Neural cell (in vitro differentiated cells): Measurements from ENCODE around the gene C14orf39. TPM values are rescaled to one million over a fixed set of nuclear protein-coding genes. Genes with fewer than 3 reads are reported as not detected.

Experiments used
- H2AFZ ChIP-seq: fragments of 200-600, 300-800 bp; sonication (generic), shearing (Covaris generic); 2 replicates; pipeline ENCODE4 v1.6.0; 2014; ENCODE audit warnings: low read depth, mild to moderate bottlenecking, antibody characterized with exemption, low read length, moderate library complexity
- H3F3A ChIP-seq: fragments of 200-600 bp; shearing (Covaris generic); 2 replicates; pipeline ENCODE4 v1.6.1; 2016; ENCODE audit warnings: mild to moderate bottlenecking, moderate library complexity, mixed read lengths, antibody characterized with exemption, low read length; ENCODE audit not compliant: insufficient read depth, poor library complexity, severe bottlenecking
- H3K27ac ChIP-seq: fragments of 200-600, 300-800 bp; sonication (generic), shearing (Covaris generic); 2 replicates; pipeline ENCODE4 v1.5.1; 2014; ENCODE audit warnings: mild to moderate bottlenecking, low read length, moderate library complexity
- H3K27me3 ChIP-seq: fragments of 300-800, 200-600 bp; sonication (generic), shearing (Covaris generic); 2 replicates; pipeline ENCODE4 v1.6.0; 2014; ENCODE audit warnings: mild to moderate bottlenecking, low read depth, low read length, moderate library complexity; ENCODE audit not compliant: insufficient read depth
- H3K36me3 ChIP-seq: fragments of 300-800, 200-600 bp; sonication (generic), shearing (Covaris generic); 2 replicates; pipeline ENCODE4 v1.5.1; 2014; ENCODE audit warnings: mild to moderate bottlenecking, antibody characterized with exemption, low read length, moderate library complexity; ENCODE audit not compliant: insufficient read depth
- H3K4me2 ChIP-seq: fragments of 300-800, 200-600 bp; sonication (generic), shearing (Covaris generic); 2 replicates; pipeline ENCODE4 v1.6.0; 2014; ENCODE audit warnings: mild to moderate bottlenecking, low read length
- H3K4me3 ChIP-seq: fragments of 300-800, 200-600 bp; sonication (generic), shearing (Covaris generic); 2 replicates; pipeline ENCODE4 v1.5.1; 2014; ENCODE audit warnings: mild to moderate bottlenecking, low read length, moderate library complexity
- H3K79me2 ChIP-seq: fragments of 200-600 bp; shearing (Covaris generic); replicated peaks from 2 replicates; pipeline ENCODE4 v1.6.0; 2014; ENCODE audit warnings: mild to moderate bottlenecking, low read length, moderate library complexity; ENCODE audit not compliant: insufficient read depth
- H3K9ac ChIP-seq: fragments of 300-800, 200-600 bp; sonication (generic), shearing (Covaris generic); 2 replicates; pipeline ENCODE4 v1.6.1; 2016; ENCODE audit warnings: mild to moderate bottlenecking, low read length, mixed read lengths
- H3K9me2 ChIP-seq: fragments of 200-600 bp; shearing (Covaris generic); 2 replicates; pipeline ENCODE4 v1.6.1; 2016; ENCODE audit warnings: mild to moderate bottlenecking, low read length, mixed read lengths; ENCODE audit not compliant: insufficient read depth
- H3K9me3 ChIP-seq: fragments of 200-600, 300-800 bp; sonication (generic), shearing (Covaris generic); 2 replicates; pipeline ENCODE4 v1.6.1; 2016; ENCODE audit warnings: mild to moderate bottlenecking, mixed run types, low read length, moderate library complexity, mixed read lengths
- H4K20me1 ChIP-seq: fragments of 200-600 bp; shearing (Covaris generic); 2 replicates; pipeline ENCODE4 v1.6.1; 2016; ENCODE audit warnings: mild to moderate bottlenecking, mixed run types; ENCODE audit not compliant: insufficient read depth
- CTCF ChIP-seq: fragments of 450-650 bp; IDR thresholded peaks from 2 replicates; pipeline ENCODE4 v1.5.1; 2014; ENCODE audit warnings: antibody characterized with exemption, mild to moderate bottlenecking, moderate library complexity; ENCODE audit not compliant: poor library complexity, severe bottlenecking
- EP300 ChIP-seq: fragments of 450-650 bp; conservative IDR thresholded peaks from 2 replicates; pipeline ENCODE4 v1.6.1; 2014; ENCODE audit warnings: antibody characterized with exemption, mild to moderate bottlenecking, moderate library complexity; ENCODE audit not compliant: poor library complexity, severe bottlenecking
- EZH2 ChIP-seq: fragments of 200-600, 300-800 bp; shearing (Covaris generic), sonication (generic); IDR thresholded peaks from 2 replicates; pipeline ENCODE4 v1.6.1; 2014; ENCODE audit warnings: antibody characterized with exemption, low read length, borderline replicate concordance, mild to moderate bottlenecking; ENCODE audit not compliant: insufficient read depth, poor library complexity, severe bottlenecking
- MXI1 ChIP-seq: fragments of 450-650 bp; conservative IDR thresholded peaks from 2 replicates; pipeline ENCODE4 v1.6.1; 2014; ENCODE audit warnings: antibody characterized with exemption, mild to moderate bottlenecking; ENCODE audit not compliant: poor library complexity, severe bottlenecking
- POLR2AphosphoS5 ChIP-seq: IDR thresholded peaks from 2 replicates; pipeline ENCODE4 v1.6.1; 2012
- RAD21 ChIP-seq: fragments of 450-650 bp; conservative IDR thresholded peaks from 2 replicates; pipeline ENCODE4 v1.6.1; 2014; ENCODE audit warnings: antibody characterized with exemption, mild to moderate bottlenecking, moderate library complexity
- REST ChIP-seq: IDR thresholded peaks from 2 replicates; pipeline ENCODE4 v1.6.1; 2012; ENCODE audit warnings: borderline replicate concordance
- SMC3 ChIP-seq: fragments of 450-650 bp; conservative IDR thresholded peaks from 2 replicates; pipeline ENCODE4 v1.6.1; 2014; ENCODE audit warnings: antibody characterized with exemption, mild to moderate bottlenecking, moderate library complexity; ENCODE audit not compliant: poor library complexity
- TAF1 ChIP-seq: IDR thresholded peaks from 2 replicates; pipeline ENCODE4 v1.6.1; 2012; ENCODE audit warnings: low read depth
- polyA plus RNA-seq: library from polyadenylated mRNA; depleted of rRNA; stranded (reverse); fragments of >200 nt; gene quantifications from 2 replicates; pipeline ENCODE4 v1.2.3, GENCODE V29; 2014

The C14orf39 gene
- polyA plus RNA-seq, 1 donor from 2014 or later: 0.12 TPM

GRCh38 chr14:60502541-60502940, 16.7 kb upstream of the C14orf39 start:
- H3K9ac ChIP-seq: no peak overlapping the region
- no peak overlapping the region for H2AFZ ChIP-seq
- no peaks in the 10 kb centered on the region for H3F3A ChIP-seq
- no peak overlapping the region for H3K27ac ChIP-seq
- H3K9me3 ChIP-seq: no peaks in the 10 kb centered on the region
- H3K36me3 ChIP-seq: no peaks in the 10 kb centered on the region
- no peak overlapping the region for H3K4me3 ChIP-seq
- no peaks in the 10 kb centered on the region for H4K20me1 ChIP-seq
- H3K9me2 ChIP-seq: no peaks in the 10 kb centered on the region
- TF ChIP-seq CTCF (no peak), SMC3 (no peak), RAD21 (no peak), EP300 (no peak), TAF1 (no peak), POLR2AphosphoS5 (no peak), REST (no peak), MXI1 (no peak), EZH2 (no peak)
- no peaks in the 10 kb centered on the region for H3K79me2 ChIP-seq
- H3K4me2 ChIP-seq: no peak overlapping the region
- peaks cover 61% of the 10 kb centered on the region for H3K27me3 ChIP-seq

- Histone ChIP-seq H3K4me2 (no peak overlapping the region), H2AFZ (no peak overlapping the region), H3K9ac (no peak overlapping the region), H3K9me2 (no peaks in the 10 kb centered on the region), H3K4me3 (no peak overlapping the region), H3K9me3 (no peaks in the 10 kb centered on the region), H3F3A (no peaks in the 10 kb centered on the region), H3K36me3 (no peaks in the 10 kb centered on the region), H3K79me2 (no peaks in the 10 kb centered on the region), H3K27ac (no peak overlapping the region), H4K20me1 (no peaks in the 10 kb centered on the region), H3K27me3 (no peaks in the 10 kb centered on the region)
- no peak for TF ChIP-seq SMC3
- no peak for TF ChIP-seq REST
- no peak for TF ChIP-seq TAF1
- no peak for TF ChIP-seq EZH2
- no peak for TF ChIP-seq EP300
- TF ChIP-seq RAD21: no peak
- no peak for TF ChIP-seq POLR2AphosphoS5
- no peak for TF ChIP-seq CTCF
- TF ChIP-seq MXI1: no peak
Observed at GRCh38 chr14:60495946-60496345, 10.1 kb upstream of the C14orf39 start.
